GM18951 (cell line): Measurements from ENCODE around the gene SUCLG2.

Source experiments
- POLR2A ChIP-seq: IDR thresholded peaks from 4 replicates; pipeline ENCODE4 v1.6.1; 2011; ENCODE audit warnings: mild to moderate bottlenecking; ENCODE audit not compliant: insufficient read length, insufficient read depth; ENCODE audit errors: extremely low read depth
- in situ Hi-C: fragments of 300-500 bp; cut with MboI; formaldehyde crosslinking; loops from one replicate; pipeline ENCODE4 v1.12.0; 2022; ENCODE audit warnings: low sequenced_read_pairs, mixed read lengths, inconsistent platforms; ENCODE audit not compliant: unreplicated experiment

SUCLG2 gene

GRCh38 chr3:67375976-67376375 is 278.4 kb downstream of the SUCLG2 start:
- TF ChIP-seq POLR2A, result no peak
- in situ Hi-C loops, result loop anchor here (10.0 kb wide), 1 partner anchor 409 kb away; no protein-coding TSS in a partner anchor

- no peak for TF ChIP-seq POLR2A
- in situ Hi-C loops, result loop anchor here (25.0 kb wide), 2 partner anchors 250 to 375 kb away; partner anchors contain the start of gene KBTBD8
Measured at GRCh38 chr3:67362686-67363085, 291.7 kb downstream of the SUCLG2 start.

GRCh38 chr3:67361770-67362169 is 292.6 kb downstream of the SUCLG2 start:
- in situ Hi-C loops, result loop anchor here (25.0 kb wide), 2 partner anchors 249 to 374 kb away; partner anchors contain the start of gene KBTBD8
- TF ChIP-seq POLR2A, result no peak

- in situ Hi-C loops, result loop anchor here (25.0 kb wide), 2 partner anchors 249 to 374 kb away; partner anchors contain the start of gene KBTBD8
- TF ChIP-seq POLR2A, result no peak
Measured at GRCh38 chr3:67361323-67361722, 293.1 kb downstream of the SUCLG2 start.

- no peak for TF ChIP-seq POLR2A
- in situ Hi-C loops, result loop anchor here (25.0 kb wide), 2 partner anchors 246 to 371 kb away; partner anchors contain the start of gene KBTBD8
Measured at GRCh38 chr3:67357610-67358458, 296.6 kb downstream of the SUCLG2 start.

GRCh38 chr3:67349551-67350174 is 304.7 kb downstream of the SUCLG2 start:
- TF ChIP-seq POLR2A, result no peak
- in situ Hi-C loops, result loop anchor here (25.0 kb wide), 2 partner anchors 237 to 362 kb away; partner anchors contain the start of gene KBTBD8

- in situ Hi-C loops, result no loop called here
- no peak for TF ChIP-seq POLR2A
Measured at GRCh38 chr3:67346081-67346480, 308.3 kb downstream of the SUCLG2 start.

- in situ Hi-C loops, result no loop called here
- no peak for TF ChIP-seq POLR2A
Measured at GRCh38 chr3:67335813-67336212, 318.6 kb downstream of the SUCLG2 start.

GRCh38 chr3:67334588-67334987 is 319.8 kb downstream of the SUCLG2 start:
- TF ChIP-seq POLR2A, result no peak
- in situ Hi-C loops, result no loop called here

GRCh38 chr3:67329358-67329757 is 325.1 kb downstream of the SUCLG2 start:
- in situ Hi-C loops, result no loop called here
- TF ChIP-seq POLR2A, result no peak

- in situ Hi-C loops, result no loop called here
- TF ChIP-seq POLR2A, result no peak
Measured at GRCh38 chr3:67327582-67327981, 326.8 kb downstream of the SUCLG2 start.

- in situ Hi-C loops, result no loop called here
- TF ChIP-seq POLR2A, result no peak
Measured at GRCh38 chr3:67325231-67325630, 329.2 kb downstream of the SUCLG2 start.
